Neuron (in vitro differentiated cells): ENCODE measurements around the gene HSD3B7.
A peak's percentile ranks its signal among the peaks of the same experiment; 100 is the strongest.
"Not testable (repeated sequence)": the region's sequence is repeated elsewhere in the genome, so short reads cannot be mapped to it uniquely, and the experiment has no call there.

Experiments
- H2AFZ ChIP-seq: one replicate; pipeline ENCODE4 v1.6.1; 2013; ENCODE audit warnings: low read depth, mild to moderate bottlenecking, inconsistent platforms, low read length, moderate library complexity
- H3K27me3 ChIP-seq: one replicate; pipeline ENCODE4 v1.6.1; 2013; ENCODE audit warnings: low read length; ENCODE audit not compliant: insufficient read depth
- H3K36me3 ChIP-seq: one replicate; pipeline ENCODE4 v1.6.1; 2013; ENCODE audit warnings: low read length; ENCODE audit not compliant: insufficient read depth
- H3K4me1 ChIP-seq: one replicate; pipeline ENCODE4 v1.6.1; 2013; ENCODE audit warnings: low read length; ENCODE audit not compliant: insufficient read depth
- H3K4me3 ChIP-seq: 2 replicates; pipeline ENCODE4 v1.5.1; 2013; ENCODE audit warnings: mild to moderate bottlenecking, low read length, moderate library complexity
- H3K9me3 ChIP-seq: one replicate; pipeline ENCODE4 v1.6.1; 2013; ENCODE audit warnings: low read length

HSD3B7 gene

GRCh38 chr16:31016018-31016417 lies 31.0 kb downstream of the HSD3B7 start:
- H3K27me3 ChIP-seq = no peaks in the 10 kb centered on the region
- peaks cover under 1% of the 10 kb centered on the region for H3K4me1 ChIP-seq
- no peaks in the 10 kb centered on the region for H3K9me3 ChIP-seq
- H2AFZ ChIP-seq = no peak overlapping the region
- H3K36me3 ChIP-seq = no peaks in the 10 kb centered on the region
- no peak overlapping the region for H3K4me3 ChIP-seq

GRCh38 chr16:31017756-31018155 lies 32.7 kb downstream of the HSD3B7 start:
- H3K4me3 ChIP-seq = not testable (repeated sequence)

GRCh38 chr16:31020536-31020935 lies 35.5 kb downstream of the HSD3B7 start:
- H3K4me1 ChIP-seq = no peaks in the 10 kb centered on the region
- no peak overlapping the region for H3K4me3 ChIP-seq
- no peak overlapping the region for H2AFZ ChIP-seq
- H3K9me3 ChIP-seq = no peaks in the 10 kb centered on the region
- no peaks in the 10 kb centered on the region for H3K27me3 ChIP-seq
- no peaks in the 10 kb centered on the region for H3K36me3 ChIP-seq

More at GRCh38 chr16:31017756-31018155, 32.7 kb downstream of the HSD3B7 start:
- H3K36me3 ChIP-seq, H3K9me3 ChIP-seq, H3K4me1 ChIP-seq, H3K27me3 ChIP-seq, H2AFZ ChIP-seq: not testable (repeated sequence)

GRCh38 chr16:31022544-31023251 lies 37.7 kb downstream of the HSD3B7 start:
- Histone ChIP-seq H3K4me1 (no peaks in the 10 kb centered on the region), H3K4me3 (no peak overlapping the region), H3K9me3 (no peaks in the 10 kb centered on the region), H3K27me3 (no peaks in the 10 kb centered on the region), H2AFZ (no peak overlapping the region), H3K36me3 (no peaks in the 10 kb centered on the region)

- Histone ChIP-seq H3K9me3 (no peaks in the 10 kb centered on the region), H3K36me3 (no peaks in the 10 kb centered on the region), H3K4me3 (no peak overlapping the region), H3K4me1 (no peaks in the 10 kb centered on the region), H2AFZ (no peak overlapping the region), H3K27me3 (no peaks in the 10 kb centered on the region)
Measured at GRCh38 chr16:31023252-31023602, 38.2 kb downstream of the HSD3B7 start.

- no peaks in the 10 kb centered on the region for H3K36me3 ChIP-seq
- no peaks in the 10 kb centered on the region for H3K4me1 ChIP-seq
- H3K4me3 ChIP-seq = no peak overlapping the region
- H2AFZ ChIP-seq = no peak overlapping the region
- no peaks in the 10 kb centered on the region for H3K9me3 ChIP-seq
- no peaks in the 10 kb centered on the region for H3K27me3 ChIP-seq
Measured at GRCh38 chr16:31023627-31024226, 38.7 kb downstream of the HSD3B7 start.

GRCh38 chr16:31025339-31025738 lies 40.3 kb downstream of the HSD3B7 start:
- H3K4me3 ChIP-seq = no peak overlapping the region
- no peaks in the 10 kb centered on the region for H3K4me1 ChIP-seq
- H2AFZ ChIP-seq = no peak overlapping the region
- H3K27me3 ChIP-seq = no peaks in the 10 kb centered on the region
- no peaks in the 10 kb centered on the region for H3K9me3 ChIP-seq
- H3K36me3 ChIP-seq = no peaks in the 10 kb centered on the region

- no peak overlapping the region for H2AFZ ChIP-seq
- H3K27me3 ChIP-seq = no peaks in the 10 kb centered on the region
- no peak overlapping the region for H3K4me3 ChIP-seq
- H3K4me1 ChIP-seq = peaks cover 4% of the 10 kb centered on the region
- no peaks in the 10 kb centered on the region for H3K36me3 ChIP-seq
- no peaks in the 10 kb centered on the region for H3K9me3 ChIP-seq
Measured at GRCh38 chr16:31029272-31029671, 44.3 kb downstream of the HSD3B7 start.

GRCh38 chr16:31031276-31031675 lies 46.3 kb downstream of the HSD3B7 start:
- H3K9me3 ChIP-seq = no peaks in the 10 kb centered on the region
- no peaks in the 10 kb centered on the region for H3K27me3 ChIP-seq
- no peaks in the 10 kb centered on the region for H3K36me3 ChIP-seq
- no peak overlapping the region for H3K4me3 ChIP-seq
- H3K4me1 ChIP-seq = peaks cover 6% of the 10 kb centered on the region
- no peak overlapping the region for H2AFZ ChIP-seq

GRCh38 chr16:31032736-31033708 lies 48.0 kb downstream of the HSD3B7 start, which contains the start of gene STX4:
STX4 (plus strand) TSS chr16:31033558; CDS start chr16:31033806, 248 bp downstream.
- Histone ChIP-seq H3K27me3 (no peaks in the 10 kb centered on the region), H3K4me1 (peaks cover 6% of the 10 kb centered on the region), H3K4me3 (peak within 1 kb of the TSS; percentile 79), H3K9me3 (no peaks in the 10 kb centered on the region), H2AFZ (peak within 1 kb of the TSS; percentile 82), H3K36me3 (no peaks in the 10 kb centered on the region)

- peaks cover 3% of the 10 kb centered on the region for H3K36me3 ChIP-seq
- no peaks in the 10 kb centered on the region for H3K9me3 ChIP-seq
- peak overlapping the region; percentile 82 for H2AFZ ChIP-seq
- peaks cover 6% of the 10 kb centered on the region for H3K4me1 ChIP-seq
- no peaks in the 10 kb centered on the region for H3K27me3 ChIP-seq
- H3K4me3 ChIP-seq = peak overlapping the region; percentile 79
Measured at GRCh38 chr16:31033709-31034492, 48.9 kb downstream of the HSD3B7 start.

GRCh38 chr16:31036691-31037090 lies 51.7 kb downstream of the HSD3B7 start:
- no peak overlapping the region for H2AFZ ChIP-seq
- H3K4me1 ChIP-seq = peaks cover 6% of the 10 kb centered on the region
- H3K4me3 ChIP-seq = no peak overlapping the region
- H3K27me3 ChIP-seq = no peaks in the 10 kb centered on the region
- H3K9me3 ChIP-seq = no peaks in the 10 kb centered on the region
- peaks cover 9% of the 10 kb centered on the region for H3K36me3 ChIP-seq
